ENCODE data around the gene APCDD1. TPM values are rescaled to one million over a fixed set of nuclear protein-coding genes. Genes with fewer than 3 reads are reported as not detected.
A peak's percentile ranks its signal among the peaks of the same experiment; 100 is the strongest.
"Not testable (repeated sequence)": the region's sequence is repeated elsewhere in the genome, so short reads cannot be mapped to it uniquely, and the experiment has no call there.

Gene APCDD1
- total RNA-seq, 2 donors from 2014 or later = 41.0 to 126 TPM

- WGBS = 83% methylated on average over 2 of the region's 2 CpGs
- Histone ChIP-seq H3K36me3 (no peaks in the 10 kb centered on the region), H3K27me3 (replicated peaks; ENCODE audit: insufficient read depth) (no peaks in the 10 kb centered on the region), H3K4me1 (replicated peaks) (no peaks in the 10 kb centered on the region), H3K9me3 (no peaks in the 10 kb centered on the region), H3K4me3 (no peak overlapping the region), H3K27ac (no peak overlapping the region)
- no peak for DNase-seq (ENCODE audit: low spot score)
- intact Hi-C loops (cut with DNase I) = no loop called here
- TF ChIP-seq CTCF (IDR thresholded peaks at IDR 0.05) (no peak), POLR2A (IDR thresholded peaks at IDR 0.05) (no peak), POLR2AphosphoS5 (IDR thresholded peaks at IDR 0.05) (no peak)
Measured at GRCh38 chr18:10495936-10496335, 41.5 kb downstream of the APCDD1 start.

DNA sequence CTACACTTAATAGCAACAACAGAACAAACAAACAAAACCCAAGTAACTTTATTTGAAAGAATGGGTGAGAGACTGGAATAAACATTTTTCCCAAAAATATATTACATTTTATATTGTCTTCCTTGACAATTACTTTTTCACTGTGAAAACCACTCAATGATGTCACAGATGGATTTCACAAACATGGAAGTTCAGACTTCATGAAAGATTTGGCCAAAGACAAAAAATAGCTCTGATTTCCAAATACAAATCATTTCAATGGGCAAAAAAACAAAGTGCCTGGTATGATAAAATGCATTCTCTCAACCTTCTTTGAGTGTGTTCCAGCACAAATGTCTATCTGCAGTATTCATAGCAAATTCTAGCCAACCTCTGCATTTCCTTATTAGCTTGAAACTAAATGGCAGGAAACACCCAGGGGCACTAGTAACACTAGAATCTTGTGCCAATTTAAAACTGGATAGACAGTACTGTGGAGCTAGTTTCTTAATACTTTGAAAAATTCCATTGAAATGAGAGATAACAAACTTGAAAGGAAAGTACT, 42.8 kb downstream of the APCDD1 start:
- no peak for DNase-seq (ENCODE audit: low spot score)
- Histone ChIP-seq H3K9me3 (no peaks in the 10 kb centered on the region), H3K4me1 (replicated peaks) (no peaks in the 10 kb centered on the region), H3K4me3 (no peak overlapping the region), H3K36me3 (no peaks in the 10 kb centered on the region), H3K27ac (no peak overlapping the region), H3K27me3 (replicated peaks; ENCODE audit: insufficient read depth) (no peaks in the 10 kb centered on the region)
- TF ChIP-seq POLR2A (IDR thresholded peaks at IDR 0.05) = no peak
- TF ChIP-seq POLR2AphosphoS5 (IDR thresholded peaks at IDR 0.05) = peak; percentile 48
- TF ChIP-seq CTCF (IDR thresholded peaks at IDR 0.05) = no peak
- intact Hi-C loops (cut with DNase I) = no loop called here

- WGBS = 82% methylated on average over 6 of the region's 6 CpGs
- Histone ChIP-seq H3K4me3 (no peak overlapping the region), H3K27me3 (replicated peaks; ENCODE audit: insufficient read depth) (no peaks in the 10 kb centered on the region), H3K4me1 (replicated peaks) (no peaks in the 10 kb centered on the region), H3K27ac (no peak overlapping the region), H3K9me3 (no peaks in the 10 kb centered on the region), H3K36me3 (no peaks in the 10 kb centered on the region)
- no peak for DNase-seq (ENCODE audit: low spot score)
- intact Hi-C loops (cut with DNase I) = no loop called here
- TF ChIP-seq CTCF (IDR thresholded peaks at IDR 0.05) = no peak
- TF ChIP-seq POLR2AphosphoS5 (IDR thresholded peaks at IDR 0.05) = no peak
- TF ChIP-seq POLR2A (IDR thresholded peaks at IDR 0.05) = no peak
Measured at GRCh38 chr18:10499230-10499629, 44.8 kb downstream of the APCDD1 start.

DNA sequence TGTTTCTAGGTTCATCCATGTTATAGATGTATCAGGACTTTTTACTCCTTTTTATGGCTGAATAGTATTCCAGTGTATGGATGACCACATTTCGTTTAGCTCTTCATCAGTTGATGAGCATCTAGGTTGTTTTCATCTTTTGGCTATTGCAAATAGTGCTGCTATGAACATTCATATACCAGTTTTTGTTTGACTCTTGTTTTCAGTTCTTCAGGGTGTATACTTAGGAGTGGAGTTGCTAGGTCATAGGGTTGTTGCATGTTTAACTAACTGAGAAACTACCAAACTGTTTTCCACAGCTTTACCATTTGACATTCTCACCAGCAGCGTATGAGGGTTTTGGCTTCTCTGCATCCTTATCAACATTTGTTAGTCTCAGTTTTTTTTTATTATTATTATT, 45.6 kb downstream of the APCDD1 start:
- intact Hi-C loops (cut with DNase I) = no loop called here
- TF ChIP-seq CTCF (IDR thresholded peaks at IDR 0.05) (no peak), POLR2A (IDR thresholded peaks at IDR 0.05) (no peak), POLR2AphosphoS5 (IDR thresholded peaks at IDR 0.05) (no peak)
- Histone ChIP-seq H3K4me3 (no peak overlapping the region), H3K27ac (no peak overlapping the region), H3K4me1 (replicated peaks) (no peaks in the 10 kb centered on the region), H3K36me3 (no peaks in the 10 kb centered on the region), H3K9me3 (no peaks in the 10 kb centered on the region), H3K27me3 (replicated peaks; ENCODE audit: insufficient read depth) (no peaks in the 10 kb centered on the region)
- WGBS = 71% methylated on average over 2 of the region's 2 CpGs
- no peak for DNase-seq (ENCODE audit: low spot score)

DNA sequence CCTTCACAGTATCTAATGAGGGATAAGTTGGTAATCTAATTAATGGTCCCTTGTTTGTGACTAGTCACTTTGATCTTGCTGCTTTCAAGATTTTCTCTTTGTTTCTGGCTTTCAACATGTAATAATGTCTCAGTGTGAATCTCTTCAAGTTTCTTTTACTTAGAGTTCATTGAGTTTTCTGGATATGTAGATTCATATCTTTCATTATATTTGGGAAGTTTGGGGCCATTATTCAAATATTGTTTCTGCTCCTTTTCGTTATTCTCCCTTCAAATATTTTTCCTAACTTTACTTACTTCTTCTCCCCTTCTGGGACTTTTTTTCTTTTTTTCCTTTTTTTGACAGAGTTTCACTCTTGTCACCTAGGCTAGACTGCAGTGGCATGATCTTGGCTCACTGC, 50.3 kb downstream of the APCDD1 start:
- no peaks in the 10 kb centered on the region for H3K9me3 ChIP-seq
- H3K36me3 ChIP-seq = no peaks in the 10 kb centered on the region
- no peak overlapping the region for H3K27ac ChIP-seq
- DNase-seq (ENCODE audit: low spot score) = no peak
- 89% methylated on average over 1 of the region's 1 CpG for WGBS
- intact Hi-C loops (cut with DNase I) = no loop called here
- no peaks in the 10 kb centered on the region for H3K27me3 ChIP-seq (replicated peaks; ENCODE audit: insufficient read depth)
- H3K4me3 ChIP-seq = no peak overlapping the region
- H3K4me1 ChIP-seq (replicated peaks) = no peaks in the 10 kb centered on the region
- no peak for TF ChIP-seq CTCF (IDR thresholded peaks at IDR 0.05)
- TF ChIP-seq POLR2A (IDR thresholded peaks at IDR 0.05) = no peak
- no peak for TF ChIP-seq POLR2AphosphoS5 (IDR thresholded peaks at IDR 0.05)

DNA sequence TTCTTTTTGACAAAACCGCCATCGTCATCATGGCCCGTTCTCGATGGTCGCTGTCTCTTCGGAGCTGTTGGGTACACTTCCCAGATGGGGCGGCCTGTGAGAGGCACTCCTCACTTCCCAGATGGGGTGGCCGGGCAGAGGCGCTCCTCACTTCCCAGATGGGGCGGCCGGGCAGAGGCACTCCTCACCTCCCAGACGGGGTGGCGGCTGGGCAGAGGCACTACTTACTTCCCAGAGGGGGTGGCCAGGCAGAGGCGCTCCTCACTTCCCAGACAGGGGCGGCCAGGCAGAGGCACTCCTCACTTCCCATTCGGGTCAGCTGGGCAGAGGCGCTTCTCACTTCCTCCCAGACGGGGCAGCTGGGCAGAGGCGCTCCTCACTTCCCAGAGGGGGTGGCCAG, 51.5 kb downstream of the APCDD1 start:
- intact Hi-C loops (cut with DNase I); H3K4me1 ChIP-seq (replicated peaks); H3K27ac ChIP-seq; H3K36me3 ChIP-seq; H3K9me3 ChIP-seq; H3K27me3 ChIP-seq (replicated peaks; ENCODE audit: insufficient read depth); DNase-seq (ENCODE audit: low spot score); H3K4me3 ChIP-seq: not testable (repeated sequence)
- 91% methylated on average over 19 of the region's 19 CpGs for WGBS
